Stimulated activated effector memory CD8-positive, alpha-beta T cell treated with anti-CD3 and anti-CD28 coated beads, Interleukin-12 subunit alpha, Interleukin-12 subunit beta, amount 100 ng/mL, for 72 hours (primary cell): ENCODE data around the gene CDK2AP2.

Source experiments
- ATAC-seq: fragments of 150-1000 bp; cut with Tn5 transposase; 2 replicates; pipeline ENCODE4 v1.10.0; 2021
- DNase-seq, 2 donors: peaks; one replicate each; pipeline ENCODE4 v3.0.0; 2021 to 2022; ENCODE audit warnings: low spot score in 2 of 2
- H3K27ac Mint-ChIP-seq: one replicate; pipeline ENCODE4 v1.8.0; 2022; ENCODE audit warnings: mild to moderate bottlenecking, mixed read lengths
- H3K36me3 Mint-ChIP-seq: one replicate; pipeline ENCODE4 v1.8.0; 2022; ENCODE audit warnings: mild to moderate bottlenecking, mixed read lengths
- H3K4me1 Mint-ChIP-seq: one replicate; pipeline ENCODE4 v1.8.0; 2022; ENCODE audit warnings: mixed read lengths
- H3K4me3 Mint-ChIP-seq: one replicate; pipeline ENCODE4 v1.8.0; 2022; ENCODE audit warnings: mild to moderate bottlenecking, mixed read lengths
- H3K9me3 Mint-ChIP-seq: one replicate; pipeline ENCODE4 v1.8.0; 2022; ENCODE audit warnings: mixed read lengths

The CDK2AP2 gene

GRCh38 chr11:67534070-67534679 is 26.2 kb upstream of the CDK2AP2 start:
- DNase-seq (no peak), ATAC-seq (no peak)
- peaks cover 7% of the 10 kb centered on the region for H3K9me3 Mint-ChIP-seq
- no peaks in the 10 kb centered on the region for H3K36me3 Mint-ChIP-seq
- H3K27ac Mint-ChIP-seq: no peak overlapping the region
- no peak overlapping the region for H3K4me3 Mint-ChIP-seq
- H3K4me1 Mint-ChIP-seq: no peaks in the 10 kb centered on the region

GRCh38 chr11:67532889-67533288 is 24.9 kb upstream of the CDK2AP2 start:
- Mint-ChIP-seq H3K36me3 (no peaks in the 10 kb centered on the region), H3K9me3 (peaks cover 7% of the 10 kb centered on the region), H3K27ac (no peak overlapping the region)

GRCh38 chr11:67530282-67530592 is 22.3 kb upstream of the CDK2AP2 start:
- Mint-ChIP-seq H3K36me3 (no peaks in the 10 kb centered on the region), H3K4me3 (no peak overlapping the region), H3K27ac (no peak overlapping the region), H3K4me1 (no peaks in the 10 kb centered on the region), H3K9me3 (peaks cover 7% of the 10 kb centered on the region)
- DNase-seq (no peak), ATAC-seq (no peak)

More at GRCh38 chr11:67532889-67533288, 24.9 kb upstream of the CDK2AP2 start:
- H3K4me1 Mint-ChIP-seq: no peaks in the 10 kb centered on the region
- no peak overlapping the region for H3K4me3 Mint-ChIP-seq
- DNase-seq (no peak), ATAC-seq (no peak)

- DNase-seq (no peak), ATAC-seq (no peak)
- H3K4me1 Mint-ChIP-seq: no peaks in the 10 kb centered on the region
- no peaks in the 10 kb centered on the region for H3K9me3 Mint-ChIP-seq
- H3K36me3 Mint-ChIP-seq: no peaks in the 10 kb centered on the region
- H3K27ac Mint-ChIP-seq: no peak overlapping the region
- no peak overlapping the region for H3K4me3 Mint-ChIP-seq
These were observed 20.4 kb upstream of the CDK2AP2 start for GRCh38 chr11:67528376-67528775.

- ATAC-seq (no peak), DNase-seq (no peak)
- H3K27ac Mint-ChIP-seq: peak overlapping the region; percentile 57
These were observed 17.5 kb upstream of the CDK2AP2 start for GRCh38 chr11:67525275-67525976.

GRCh38 chr11:67524480-67524808 is 16.5 kb upstream of the CDK2AP2 start:
- Mint-ChIP-seq H3K4me1 (no peaks in the 10 kb centered on the region), H3K36me3 (no peaks in the 10 kb centered on the region), H3K4me3 (no peak overlapping the region), H3K9me3 (no peaks in the 10 kb centered on the region), H3K27ac (peak overlapping the region; percentile 57)
- no peak for DNase-seq
- ATAC-seq: no peak

More at GRCh38 chr11:67525275-67525976, 17.5 kb upstream of the CDK2AP2 start:
- Mint-ChIP-seq H3K4me3 (no peak overlapping the region), H3K36me3 (no peaks in the 10 kb centered on the region), H3K9me3 (no peaks in the 10 kb centered on the region), H3K4me1 (no peaks in the 10 kb centered on the region)

GRCh38 chr11:67523556-67524479 is 15.9 kb upstream of the CDK2AP2 start:
- ATAC-seq (no peak), DNase-seq (no peak)
- Mint-ChIP-seq H3K9me3 (no peaks in the 10 kb centered on the region), H3K27ac (no peak overlapping the region), H3K4me1 (no peaks in the 10 kb centered on the region), H3K36me3 (no peaks in the 10 kb centered on the region), H3K4me3 (no peak overlapping the region)

- Mint-ChIP-seq H3K9me3 (no peaks in the 10 kb centered on the region), H3K36me3 (no peaks in the 10 kb centered on the region), H3K4me3 (no peak within 1 kb of the TSS), H3K4me1 (no peaks in the 10 kb centered on the region), H3K27ac (peak within 1 kb of the TSS; percentile 32)
- no peak for DNase-seq
- ATAC-seq: no peak
These were observed 15.0 kb upstream of the CDK2AP2 start, which contains the start of gene CABP2 for GRCh38 chr11:67522844-67523555. Gene CABP2, minus strand, starts transcription at chr11:67523446. Its CDS starts 120 bp downstream, at chr11:67523326.

- Mint-ChIP-seq H3K36me3 (no peaks in the 10 kb centered on the region), H3K4me3 (no peak overlapping the region), H3K27ac (peak overlapping the region; percentile 32), H3K4me1 (no peaks in the 10 kb centered on the region), H3K9me3 (no peaks in the 10 kb centered on the region)
- ATAC-seq (no peak), DNase-seq (no peak)
These were observed 14.4 kb upstream of the CDK2AP2 start for GRCh38 chr11:67522338-67522737.

GRCh38 chr11:67521924-67522323 is 14.0 kb upstream of the CDK2AP2 start:
- no peak overlapping the region for H3K4me3 Mint-ChIP-seq
- no peaks in the 10 kb centered on the region for H3K36me3 Mint-ChIP-seq
- DNase-seq (no peak), ATAC-seq (no peak)
- no peaks in the 10 kb centered on the region for H3K4me1 Mint-ChIP-seq
- H3K27ac Mint-ChIP-seq: peak overlapping the region; percentile 32
- no peaks in the 10 kb centered on the region for H3K9me3 Mint-ChIP-seq

- Mint-ChIP-seq H3K9me3 (no peaks in the 10 kb centered on the region), H3K4me1 (no peaks in the 10 kb centered on the region), H3K27ac (no peak overlapping the region), H3K4me3 (no peak overlapping the region), H3K36me3 (no peaks in the 10 kb centered on the region)
- DNase-seq (no peak), ATAC-seq (no peak)
These were observed 13.2 kb upstream of the CDK2AP2 start for GRCh38 chr11:67520856-67521824.

GRCh38 chr11:67519726-67520125 is 11.8 kb upstream of the CDK2AP2 start:
- Mint-ChIP-seq H3K27ac (no peak overlapping the region), H3K4me1 (no peaks in the 10 kb centered on the region), H3K4me3 (no peak overlapping the region), H3K9me3 (no peaks in the 10 kb centered on the region), H3K36me3 (no peaks in the 10 kb centered on the region)
- ATAC-seq (no peak), DNase-seq (no peak)

GRCh38 chr11:67517784-67518552 is 10.0 kb upstream of the CDK2AP2 start:
- Mint-ChIP-seq H3K27ac (no peak overlapping the region), H3K9me3 (no peaks in the 10 kb centered on the region), H3K36me3 (no peaks in the 10 kb centered on the region), H3K4me3 (no peak overlapping the region), H3K4me1 (no peaks in the 10 kb centered on the region)
- ATAC-seq (no peak), DNase-seq (no peak)

GRCh38 chr11:67516806-67517205 is 8.8 kb upstream of the CDK2AP2 start:
- Mint-ChIP-seq H3K9me3 (no peaks in the 10 kb centered on the region), H3K4me3 (no peak overlapping the region), H3K4me1 (no peaks in the 10 kb centered on the region), H3K36me3 (no peaks in the 10 kb centered on the region), H3K27ac (no peak overlapping the region)
- DNase-seq (no peak), ATAC-seq (no peak)
